ENCODE results near the gene FAM110A. TPM values are rescaled to one million over a fixed set of nuclear protein-coding genes. Genes with fewer than 3 reads are reported as not detected.

The FAM110A gene
- total RNA-seq, 1 donor from 2014 or later: 7.1 TPM

- TF ChIP-seq CTCF (IDR thresholded peaks at IDR 0.05; ENCODE audit: insufficient read depth, low read length, severe bottlenecking): no peak
- no peak for FAIRE-seq
- Histone ChIP-seq H3K36me3 (ENCODE audit: control insufficient read depth, insufficient read depth, low read length) (no peaks in the 10 kb centered on the region), H3K27me3 (ENCODE audit: control insufficient read depth, insufficient read depth, low read length) (no peaks in the 10 kb centered on the region), H3K4me3 (ENCODE audit: low read depth, low read length) (no peak overlapping the region)
- DNase-seq (ENCODE audit: low read depth): peak; percentile 83
Measured at GRCh38 chr20:881051-881782, 47.7 kb downstream of the FAM110A start.

- no peak for TF ChIP-seq CTCF (IDR thresholded peaks at IDR 0.05; ENCODE audit: insufficient read depth, low read length, severe bottlenecking)
- Histone ChIP-seq H3K4me3 (ENCODE audit: low read depth, low read length) (no peak overlapping the region), H3K27me3 (ENCODE audit: control insufficient read depth, insufficient read depth, low read length) (no peaks in the 10 kb centered on the region), H3K36me3 (ENCODE audit: control insufficient read depth, insufficient read depth, low read length) (no peaks in the 10 kb centered on the region)
- FAIRE-seq (no peak), DNase-seq (ENCODE audit: low read depth) (no peak)
Measured at GRCh38 chr20:881783-882144, 48.2 kb downstream of the FAM110A start.

- FAIRE-seq: no peak
- Histone ChIP-seq H3K36me3 (ENCODE audit: control insufficient read depth, insufficient read depth, low read length) (no peaks in the 10 kb centered on the region), H3K4me3 (ENCODE audit: low read depth, low read length) (no peak overlapping the region), H3K27me3 (ENCODE audit: control insufficient read depth, insufficient read depth, low read length) (no peaks in the 10 kb centered on the region)
- peak; percentile 34 for TF ChIP-seq CTCF (IDR thresholded peaks at IDR 0.05; ENCODE audit: insufficient read depth, low read length, severe bottlenecking)
- peak; percentile 52 for DNase-seq (ENCODE audit: low read depth)
Measured at GRCh38 chr20:884983-885952, 51.8 kb downstream of the FAM110A start.

GRCh38 chr20:887137-887536, 53.6 kb downstream of the FAM110A start:
- Histone ChIP-seq H3K4me3 (ENCODE audit: low read depth, low read length) (no peak overlapping the region), H3K36me3 (ENCODE audit: control insufficient read depth, insufficient read depth, low read length) (no peaks in the 10 kb centered on the region), H3K27me3 (ENCODE audit: control insufficient read depth, insufficient read depth, low read length) (no peaks in the 10 kb centered on the region)
- peak; percentile 1 for TF ChIP-seq CTCF (IDR thresholded peaks at IDR 0.05; ENCODE audit: insufficient read depth, low read length, severe bottlenecking)
- no peak for DNase-seq (ENCODE audit: low read depth)
- FAIRE-seq: peak; percentile 40

GRCh38 chr20:888057-888456, 54.5 kb downstream of the FAM110A start:
- DNase-seq (ENCODE audit: low read depth) (no peak), FAIRE-seq (no peak)
- no peaks in the 10 kb centered on the region for H3K27me3 ChIP-seq (ENCODE audit: control insufficient read depth, insufficient read depth, low read length)
- TF ChIP-seq CTCF (IDR thresholded peaks at IDR 0.05; ENCODE audit: insufficient read depth, low read length, severe bottlenecking): no peak
- H3K36me3 ChIP-seq (ENCODE audit: control insufficient read depth, insufficient read depth, low read length): no peaks in the 10 kb centered on the region
- H3K4me3 ChIP-seq (ENCODE audit: low read depth, low read length): no peak overlapping the region
